Spleen (tissue), 11 donors: ENCODE data around the gene IKZF3. TPM values are rescaled to one million over a fixed set of nuclear protein-coding genes. Genes with fewer than 3 reads are reported as not detected.
A peak's percentile ranks its signal among the peaks of the same experiment; 100 is the strongest.

Experiments
- DNase-seq: peaks from one replicate; pipeline ENCODE4 v3.0.0-alpha.2; 2020
- H3K27ac ChIP-seq, 8 donors: fragments of 200-600 bp; sonication (generic) in 7 of 8; 1 replicate in 4 of 8; 2 replicates in 4 of 8; pipeline versions ENCODE4 v1.5.0 to v1.8.0; 2016 to 2021; ENCODE audit warnings: inconsistent platforms in 4 of 8, mild to moderate bottlenecking in 4 of 8, moderate library complexity in 1 of 8
- H3K27me3 ChIP-seq, 7 donors: fragments of 200-600 bp; sonication (generic) in 6 of 7; replicated peaks in 1 of 7; 1 replicate in 4 of 7; 2 replicates in 3 of 7; pipeline versions ENCODE4 v1.5.0 to v1.8.0; 2016 to 2021; ENCODE audit warnings: inconsistent platforms in 3 of 7, mild to moderate bottlenecking in 1 of 7
- H3K36me3 ChIP-seq, 6 donors: fragments of 200-600 bp; sonication (generic) in 5 of 6; 1 replicate in 4 of 6; 2 replicates in 2 of 6; pipeline versions ENCODE4 v1.5.0 to v1.8.0; 2016 to 2021; ENCODE audit warnings: inconsistent platforms in 2 of 6
- H3K4me1 ChIP-seq, 6 donors: fragments of 200-600 bp; sonication (generic) in 5 of 6; 1 replicate in 3 of 6; 2 replicates in 3 of 6; pipeline versions ENCODE4 v1.5.0 to v1.8.0; 2016 to 2021; ENCODE audit warnings: inconsistent platforms in 3 of 6
- H3K4me3 ChIP-seq, 8 donors: fragments of 200-600 bp; sonication (generic) in 7 of 8; 1 replicate in 4 of 8; 2 replicates in 4 of 8; pipeline versions ENCODE4 v1.5.0 to v1.8.0; 2016 to 2021; ENCODE audit warnings: inconsistent platforms in 4 of 8, mild to moderate bottlenecking in 4 of 8, moderate library complexity in 2 of 8
- H3K9me3 ChIP-seq, 8 donors: fragments of 200-600 bp; sonication (generic) in 7 of 8; 1 replicate in 4 of 8; 2 replicates in 4 of 8; pipeline versions ENCODE4 v1.5.0 to v1.8.0; 2016 to 2021; ENCODE audit warnings: inconsistent platforms in 4 of 8
- CTCF ChIP-seq, 11 experiments: fragments of 200-600 bp in 7 of 11; fragments of 450-650 bp in 4 of 11; sonication (generic) in 4 of 11; IDR thresholded peaks in 8 of 11; conservative IDR thresholded peaks in 3 of 11; 1 replicate in 7 of 11; 2 replicates in 4 of 11; pipeline versions ENCODE4 v1.4.0 to v1.8.0; 2016 to 2021; ENCODE audit warnings: antibody characterized with exemption in 11 of 11, inconsistent platforms in 4 of 11, mild to moderate bottlenecking in 1 of 11
- POLR2A ChIP-seq, 3 donors: fragments of 450-650 bp; IDR thresholded peaks; one replicate each; pipeline ENCODE4 v1.5.1; 2017; ENCODE audit warnings: antibody characterized with exemption in 3 of 3, mild to moderate bottlenecking in 1 of 3
- POLR2AphosphoS5 ChIP-seq, 3 donors: sonication (generic); formaldehyde crosslinking; IDR thresholded peaks; one replicate each; pipeline ENCODE4 v1.5.1; 2017; ENCODE audit warnings: antibody characterized with exemption in 3 of 3
- whole genome bisulfite sequencing, 5 donors: extraction: QIAGEN DNeasy Blood & Tissue Kit in 3 of 5; methylation state at CpG; one replicate each; pipeline versions ENCODE4 v1.1.5 to v1.1.7; 2013 to 2018; 5-methylcytosine and 5-hydroxymethylcytosine counted together
- intact Hi-C: fragments of 100-400 bp; cut with DNase I; formaldehyde crosslinking; loops from one replicate; pipeline ENCODE4 v1.15.0; 2023; ENCODE audit warnings: low total_unique reads
- polyA plus RNA-seq, 3 donors: library from polyadenylated mRNA; stranded (reverse); fragments of 200-250 nt; gene quantifications; one replicate each; pipeline ENCODE4 v1.2.1, GENCODE V29; 2013
- total RNA-seq, 7 donors: library from RNA; depleted of rRNA in 3 of 7; stranded (reverse); fragments of >200 nt in 3 of 7; fragmentation: NEBNext Ultra II Directional in 4 of 7; extraction: Animal tissue kit (Norgen Biotek cat#: 25700) in 4 of 7; gene quantifications; one replicate each; pipeline versions ENCODE4 v1.1.0 to v1.2.1, GENCODE V29; 2016 to 2021
- donor health status: healthy with polysubstance abuse.
- donor health status: DM: no; HTN: no; CAD: no; lungs with moderate emphysema.
- donor health status: DM: no; HTN: no; CAD: no.
- donor health status: Bipolar disorder and iron deficiency.
- donor health status: healthy.
- donor health status: DM: no; HTN: no; CAD: no.
- donor health status: DM: yes; HTN: yes; CAD: no.

Gene IKZF3
- total and polyA plus RNA-seq, 10 donors = 17.5 to 132 (median 84.1) TPM

- TF ChIP-seq CTCF (IDR thresholded peaks at IDR 0.05 in 8 of 11, conservative IDR thresholded peaks at IDR 0.05 in 3 of 11) = no peak
- TF ChIP-seq POLR2A (IDR thresholded peaks at IDR 0.05) = no peak
- TF ChIP-seq POLR2AphosphoS5 (IDR thresholded peaks at IDR 0.05) = no peak
- Histone ChIP-seq H3K9me3 (no peaks in the 10 kb centered on the region), H3K27ac (no peak overlapping the region), H3K4me3 (no peak overlapping the region), H3K36me3 (peaks cover 0 to 81% (median 6%) of the 10 kb centered on the region in 6 donors), H3K27me3 (no peaks in the 10 kb centered on the region), H3K4me1 (peaks cover 5 to 97% (median 33%) of the 10 kb centered on the region in 6 donors)
- DNase-seq = no peak
- intact Hi-C loops = no loop called here
These were observed 77.1 kb downstream of the IKZF3 start for GRCh38 chr17:39787041-39787440.

DNA sequence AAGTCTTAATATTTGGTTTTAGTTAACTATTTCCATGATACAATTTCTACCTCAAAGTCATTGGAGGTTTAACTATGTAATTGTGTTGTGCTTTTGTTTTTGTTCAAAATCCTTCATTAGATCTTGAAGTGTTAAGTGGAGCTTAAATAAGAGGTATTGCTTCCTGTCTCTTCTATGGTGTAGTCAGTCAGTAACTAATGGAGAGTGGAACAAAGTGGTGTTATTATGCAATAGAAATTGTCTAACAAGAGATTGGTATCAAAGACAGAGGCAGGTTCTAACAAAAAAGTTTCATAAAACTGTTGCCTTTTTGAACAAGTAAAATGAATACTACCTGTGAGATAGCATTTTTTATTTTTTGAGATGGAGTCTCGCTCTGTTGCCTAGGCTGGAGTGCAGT lies 81.1 kb downstream of the IKZF3 start:
- WGBS, 5 donors = 81 to 96% (median 87%) methylated on average over 1 of the region's 1 CpG
- H3K27ac ChIP-seq = peak overlapping the region in 3 of 8 donors; percentile 85 to 92 (median 88)
- peaks cover 0 to 18% (median 0%) of the 10 kb centered on the region in 7 donors for H3K27me3 ChIP-seq
- H3K4me3 ChIP-seq = no peak overlapping the region
- peaks cover 0 to 47% (median 0%) of the 10 kb centered on the region in 6 donors for H3K36me3 ChIP-seq
- no peaks in the 10 kb centered on the region for H3K9me3 ChIP-seq
- intact Hi-C loops = no loop called here
- TF ChIP-seq POLR2AphosphoS5 (IDR thresholded peaks at IDR 0.05) (no peak), CTCF (IDR thresholded peaks at IDR 0.05 in 8 of 11, conservative IDR thresholded peaks at IDR 0.05 in 3 of 11) (no peak), POLR2A (IDR thresholded peaks at IDR 0.05) (no peak)
- no peak for DNase-seq
- peaks cover 9 to 100% (median 58%) of the 10 kb centered on the region in 6 donors for H3K4me1 ChIP-seq

GRCh38 chr17:39782481-39782880 lies 81.6 kb downstream of the IKZF3 start:
- no peak for TF ChIP-seq POLR2A (IDR thresholded peaks at IDR 0.05)
- TF ChIP-seq CTCF (IDR thresholded peaks at IDR 0.05 in 8 of 11, conservative IDR thresholded peaks at IDR 0.05 in 3 of 11) = no peak
- no peak for TF ChIP-seq POLR2AphosphoS5 (IDR thresholded peaks at IDR 0.05)
- H3K27ac ChIP-seq = peak overlapping the region in 4 of 8 donors; percentile 85 to 92 (median 89)
- H3K4me3 ChIP-seq = no peak overlapping the region
- intact Hi-C loops = no loop called here
- H3K27me3 ChIP-seq = peaks cover 0 to 18% (median 0%) of the 10 kb centered on the region in 7 donors
- H3K4me1 ChIP-seq = peaks cover 9 to 100% (median 61%) of the 10 kb centered on the region in 6 donors
- 24 to 60% (median 44%) methylated on average over 4 of the region's 4 CpGs for WGBS, 5 donors
- no peak for DNase-seq
- H3K9me3 ChIP-seq = no peaks in the 10 kb centered on the region
- H3K36me3 ChIP-seq = peaks cover 0 to 42% (median 0%) of the 10 kb centered on the region in 6 donors

DNA sequence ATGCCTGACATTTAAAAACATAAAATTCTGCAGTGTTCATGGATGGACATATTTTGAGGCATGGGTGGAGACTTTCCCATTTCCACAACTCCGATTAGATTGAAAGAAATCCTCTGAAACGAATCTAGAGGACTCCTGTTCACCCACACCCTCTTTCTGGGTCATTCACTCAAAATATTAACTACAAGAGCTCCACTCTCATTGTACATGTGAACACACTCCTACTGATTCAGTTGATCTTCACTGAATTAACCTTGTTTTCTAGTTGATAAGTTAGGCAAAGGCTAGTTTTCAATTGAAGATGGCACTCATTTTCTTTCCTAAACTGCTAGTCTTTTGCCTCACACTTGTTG lies 82.3 kb downstream of the IKZF3 start:
- no peak for TF ChIP-seq POLR2AphosphoS5 (IDR thresholded peaks at IDR 0.05)
- no peak for TF ChIP-seq CTCF (IDR thresholded peaks at IDR 0.05 in 8 of 11, conservative IDR thresholded peaks at IDR 0.05 in 3 of 11)
- TF ChIP-seq POLR2A (IDR thresholded peaks at IDR 0.05) = no peak
- Histone ChIP-seq H3K9me3 (no peaks in the 10 kb centered on the region), H3K27ac (peak overlapping the region in 5 of 8 donors; percentile 15 to 92 (median 88)), H3K36me3 (peaks cover 0 to 36% (median 0%) of the 10 kb centered on the region in 6 donors), H3K27me3 (peaks cover 0 to 18% (median 0%) of the 10 kb centered on the region in 7 donors), H3K4me1 (peaks cover 9 to 100% (median 60%) of the 10 kb centered on the region in 6 donors), H3K4me3 (no peak overlapping the region)
- no peak for DNase-seq
- WGBS, 5 donors = 63 to 79% (median 67%) methylated on average over 2 of the region's 2 CpGs
- intact Hi-C loops = no loop called here
